K562 (cell line): ENCODE data around the gene CRACDL.

Experiments
- NFIC ChIP-seq: fragments of 450-650 bp; IDR thresholded peaks from 2 replicates; pipeline ENCODE4 v1.6.1; 2017; ENCODE audit warnings: mild to moderate bottlenecking, inconsistent platforms
- NR2F6 ChIP-seq: fragments of 450-650 bp; formaldehyde crosslinking; IDR thresholded peaks from 2 replicates; pipeline ENCODE4 v1.4.0; 2020; ENCODE audit warnings: mild to moderate bottlenecking
- NRF1 ChIP-seq, 2 experiments: fragments of 450-650 bp; IDR thresholded peaks in 1 of 2; conservative IDR thresholded peaks in 1 of 2; 2 replicates each; pipeline ENCODE4 v1.6.1; 2014; ENCODE audit warnings: mild to moderate bottlenecking in 2 of 2
- POLR2A ChIP-seq: fragments of 450-650 bp; conservative IDR thresholded peaks from 2 replicates; pipeline ENCODE4 v1.6.1; 2016
- SMAD1 ChIP-seq: fragments of 150-350 bp; IDR thresholded peaks from 2 replicates; pipeline ENCODE4 v1.6.1; 2014; ENCODE audit warnings: low read length, low read depth; ENCODE audit not compliant: partially characterized antibody
- TAF1 ChIP-seq: IDR thresholded peaks from 2 replicates; pipeline ENCODE4 v1.6.1; 2011; ENCODE audit warnings: mild to moderate bottlenecking, low read length, moderate library complexity; ENCODE audit not compliant: insufficient read depth, control insufficient read depth, severe bottlenecking; ENCODE audit errors: extremely low read depth
- YY1 ChIP-seq, 3 experiments: IDR thresholded peaks; 2 replicates each; pipeline ENCODE4 v1.6.1; 2011; ENCODE audit warnings: low read length in 2 of 3, mild to moderate bottlenecking in 2 of 3, moderate library complexity in 2 of 3, borderline replicate concordance in 1 of 3, control low read depth in 1 of 3, low read depth in 1 of 3; ENCODE audit not compliant: insufficient read depth in 3 of 3, insufficient replicate concordance in 2 of 3, control insufficient read depth in 1 of 3, insufficient read length in 1 of 3; ENCODE audit errors: extremely low read depth in 1 of 3
- TF ChIP-seq, protein P1 (sequence below), 2 experiments: fragments of 450-650 bp in 1 of 2; sonication (generic) in 1 of 2; formaldehyde crosslinking in 1 of 2; IDR thresholded peaks; 2 replicates each; pipeline versions ENCODE4 v1.7.1 to v1.9.0; 2016 to 2022; ENCODE audit warnings: inconsistent platforms in 1 of 2, mild to moderate bottlenecking in 1 of 2, missing genetic modification reagents in 1 of 2

GRCh38 chr2:98952966-98953365 is 16.9 kb upstream of the CRACDL start:
- TF ChIP-seq POLR2A (no peak), TAF1 (no peak), NFIC (no peak), NR2F6 (CRISPR knock-in tag) (no peak), SMAD1 (no peak), NRF1 (conservative IDR thresholded peaks at IDR 0.05 in 1 of 2, IDR thresholded peaks at IDR 0.05 in 1 of 2) (no peak), YY1 (IDR thresholded peaks at IDR 0.05; ENCODE audit: borderline replicate concordance in 1 of 3, control insufficient read depth in 1 of 3, extremely low read depth in 1 of 3, insufficient read depth in 3 of 3, insufficient read length in 1 of 3, insufficient replicate concordance in 2 of 3, low read depth in 1 of 3, low read length in 2 of 3) (no peak)
- TF ChIP-seq, protein P1, sequence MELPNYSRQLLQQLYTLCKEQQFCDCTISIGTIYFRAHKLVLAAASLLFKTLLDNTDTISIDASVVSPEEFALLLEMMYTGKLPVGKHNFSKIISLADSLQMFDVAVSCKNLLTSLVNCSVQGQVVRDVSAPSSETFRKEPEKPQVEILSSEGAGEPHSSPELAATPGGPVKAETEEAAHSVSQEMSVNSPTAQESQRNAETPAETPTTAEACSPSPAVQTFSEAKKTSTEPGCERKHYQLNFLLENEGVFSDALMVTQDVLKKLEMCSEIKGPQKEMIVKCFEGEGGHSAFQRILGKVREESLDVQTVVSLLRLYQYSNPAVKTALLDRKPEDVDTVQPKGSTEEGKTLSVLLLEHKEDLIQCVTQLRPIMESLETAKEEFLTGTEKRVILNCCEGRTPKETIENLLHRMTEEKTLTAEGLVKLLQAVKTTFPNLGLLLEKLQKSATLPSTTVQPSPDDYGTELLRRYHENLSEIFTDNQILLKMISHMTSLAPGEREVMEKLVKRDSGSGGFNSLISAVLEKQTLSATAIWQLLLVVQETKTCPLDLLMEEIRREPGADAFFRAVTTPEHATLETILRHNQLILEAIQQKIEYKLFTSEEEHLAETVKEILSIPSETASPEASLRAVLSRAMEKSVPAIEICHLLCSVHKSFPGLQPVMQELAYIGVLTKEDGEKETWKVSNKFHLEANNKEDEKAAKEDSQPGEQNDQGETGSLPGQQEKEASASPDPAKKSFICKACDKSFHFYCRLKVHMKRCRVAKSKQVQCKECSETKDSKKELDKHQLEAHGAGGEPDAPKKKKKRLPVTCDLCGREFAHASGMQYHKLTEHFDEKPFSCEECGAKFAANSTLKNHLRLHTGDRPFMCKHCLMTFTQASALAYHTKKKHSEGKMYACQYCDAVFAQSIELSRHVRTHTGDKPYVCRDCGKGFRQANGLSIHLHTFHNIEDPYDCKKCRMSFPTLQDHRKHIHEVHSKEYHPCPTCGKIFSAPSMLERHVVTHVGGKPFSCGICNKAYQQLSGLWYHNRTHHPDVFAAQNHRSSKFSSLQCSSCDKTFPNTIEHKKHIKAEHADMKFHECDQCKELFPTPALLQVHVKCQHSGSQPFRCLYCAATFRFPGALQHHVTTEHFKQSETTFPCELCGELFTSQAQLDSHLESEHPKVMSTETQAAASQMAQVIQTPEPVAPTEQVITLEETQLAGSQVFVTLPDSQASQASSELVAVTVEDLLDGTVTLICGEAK (IDR thresholded peaks at IDR 0.05), result no peak
- TF ChIP-seq, protein P1 (CRISPR knock-in tag; IDR thresholded peaks at IDR 0.05), result no peak
